IMR-90 (cell line): ENCODE measurements around the gene EFNB2. TPM values are rescaled to one million over a fixed set of nuclear protein-coding genes. Genes with fewer than 3 reads are reported as not detected.

Source experiments
- ATAC-seq: fragments of 200-7000 bp; cut with Tn5 transposase; 2 replicates; pipeline ENCODE4 v1.9.1; 2020; ENCODE audit warnings: low read depth, mild to moderate bottlenecking, moderate library complexity
- BruUV-seq: library from RNA; stranded (reverse); fragments of 400-500 nt; replicated peaks from 2 replicates; lab custom pipeline; 2021; lab: Mats Ljungman, UMichigan
- CTCF ChIA-PET: fragments of 300-600 bp; formaldehyde crosslinking; extraction: SDS; loops from one replicate; lab custom pipeline; 2021; ENCODE audit warnings: antibody characterized with exemption; lab: Yijun Ruan, JAX
- POLR2A ChIA-PET: fragments of 300-600 bp; sonication (Branson Sonifier 250); formaldehyde crosslinking; loops from one replicate; lab custom pipeline; 2022; ENCODE audit warnings: antibody characterized with exemption; ENCODE audit not compliant: unreplicated experiment; lab: Charles Lee
- DNase-seq: peaks from one replicate; pipeline ENCODE4 v3.0.0; 2013
- H2AFZ ChIP-seq: replicated peaks from 2 replicates; pipeline ENCODE3; 2013; ENCODE audit warnings: low read length, mild to moderate bottlenecking; ENCODE audit not compliant: poor library complexity
- H2AK5ac ChIP-seq: 2 replicates; pipeline ENCODE4 v1.6.1; 2013; ENCODE audit warnings: low read depth, low read length, inconsistent platforms
- H2AK9ac ChIP-seq: replicated peaks from 2 replicates; pipeline ENCODE3; 2013; ENCODE audit warnings: mild to moderate bottlenecking, low read depth, low read length, moderate library complexity; ENCODE audit not compliant: poor library complexity
- H2BK120ac ChIP-seq: 2 replicates; pipeline ENCODE4 v1.6.1; 2013; ENCODE audit warnings: low read depth, low read length, inconsistent platforms
- H2BK15ac ChIP-seq: 3 replicates; pipeline ENCODE4 v1.6.1; 2013; ENCODE audit warnings: low read depth, low read length, inconsistent platforms
- H2BK20ac ChIP-seq: 2 replicates; pipeline ENCODE4 v1.6.1; 2013; ENCODE audit warnings: low read depth, mild to moderate bottlenecking, inconsistent platforms, low read length, moderate library complexity
- H2BK5ac ChIP-seq: 2 replicates; pipeline ENCODE4 v1.6.1; 2013; ENCODE audit warnings: mild to moderate bottlenecking, low read depth, low read length, inconsistent platforms; ENCODE audit not compliant: poor library complexity, severe bottlenecking
- H3K14ac ChIP-seq: replicated peaks from 2 replicates; pipeline ENCODE4 v1.6.1; 2013; ENCODE audit warnings: low read depth, low read length, inconsistent platforms
- H3K18ac ChIP-seq: 2 replicates; pipeline ENCODE4 v1.6.1; 2013; ENCODE audit warnings: low read depth, low read length, control low read depth
- H3K23ac ChIP-seq: 2 replicates; pipeline ENCODE4 v1.6.1; 2013; ENCODE audit warnings: low read depth, low read length, inconsistent platforms
- H3K27ac ChIP-seq: 2 replicates; pipeline ENCODE4 v1.5.1; 2013; ENCODE audit warnings: mild to moderate bottlenecking, control low read depth, low read length; ENCODE audit not compliant: insufficient read depth
- H3K27me3 ChIP-seq: 2 replicates; pipeline ENCODE4 v1.6.1; 2013; ENCODE audit warnings: low read length; ENCODE audit not compliant: control insufficient read depth, insufficient read depth
- H3K36me3 ChIP-seq: 2 replicates; pipeline ENCODE4 v1.6.1; 2013; ENCODE audit warnings: low read length, mixed read lengths; ENCODE audit not compliant: control insufficient read depth, insufficient read depth
- H3K4ac ChIP-seq: 2 replicates; pipeline ENCODE4 v1.6.1; 2013; ENCODE audit warnings: low read depth, low read length, inconsistent platforms
- H3K4me1 ChIP-seq: 2 replicates; pipeline ENCODE4 v1.6.1; 2013; ENCODE audit warnings: low read length, mixed read lengths; ENCODE audit not compliant: control insufficient read depth, insufficient read depth
- H3K4me2 ChIP-seq: 2 replicates; pipeline ENCODE4 v1.6.1; 2013; ENCODE audit warnings: low read depth, mild to moderate bottlenecking, control low read depth, low read length, moderate library complexity
- H3K4me3 ChIP-seq: 2 replicates; pipeline ENCODE4 v1.5.1; 2013; ENCODE audit warnings: low read depth, mild to moderate bottlenecking, control low read depth, low read length, moderate library complexity; ENCODE audit not compliant: insufficient read depth
- H3K56ac ChIP-seq: 2 replicates; pipeline ENCODE4 v1.6.1; 2013; ENCODE audit warnings: low read length, inconsistent platforms; ENCODE audit not compliant: insufficient read depth; ENCODE audit errors: extremely low read depth
- H3K79me1 ChIP-seq, 2 experiments: 2 replicates each; pipeline ENCODE4 v1.6.1; 2013; ENCODE audit warnings: low read length in 2 of 2, inconsistent platforms in 1 of 2, low read depth in 1 of 2
- H3K9ac ChIP-seq: 2 replicates; pipeline ENCODE4 v1.6.1; 2013; ENCODE audit warnings: low read depth, low read length, control low read depth
- H3K9me1 ChIP-seq: 2 replicates; pipeline ENCODE4 v1.6.1; 2013; ENCODE audit warnings: low read length, inconsistent platforms; ENCODE audit not compliant: insufficient read depth
- H3K9me3 ChIP-seq: 2 replicates; pipeline ENCODE4 v1.6.1; 2013; ENCODE audit warnings: low read length; ENCODE audit not compliant: control insufficient read depth, insufficient read depth
- H4K20me1 ChIP-seq: 2 replicates; pipeline ENCODE4 v1.6.1; 2013; ENCODE audit warnings: low read length, inconsistent platforms; ENCODE audit not compliant: insufficient read depth
- H4K5ac ChIP-seq: 2 replicates; pipeline ENCODE4 v1.6.1; 2013; ENCODE audit warnings: mild to moderate bottlenecking, low read depth, low read length, control low read depth
- H4K8ac ChIP-seq, 2 experiments: 2 replicates each; pipeline ENCODE4 v1.6.1; 2013; ENCODE audit warnings: low read depth in 2 of 2, low read length in 2 of 2, control low read depth in 1 of 2, inconsistent platforms in 1 of 2
- H4K91ac ChIP-seq: 2 replicates; pipeline ENCODE4 v1.6.1; 2013; ENCODE audit warnings: low read depth, low read length, inconsistent platforms; ENCODE audit not compliant: insufficient read depth
- CEBPB ChIP-seq: IDR thresholded peaks from 2 replicates; pipeline ENCODE4 v1.6.1; 2012; ENCODE audit warnings: low read depth, low read length, improper control_type of control experiment
- WGBS, 2 experiments: methylation state at CpG; one replicate each; pipeline versions ENCODE4 v1.1.5 to v1.1.7; 2013; ENCODE audit warnings: missing lambda C conversion rate in 2 of 2; ENCODE audit not compliant: insufficient read length in 1 of 2; ENCODE audit errors: extremely low coverage in 2 of 2; 5-methylcytosine and 5-hydroxymethylcytosine counted together
- dilution Hi-C: fragments of 300-500 bp; cut with HindIII; formaldehyde crosslinking; loops from one replicate; pipeline ENCODE4 v1.14.3; 2018; ENCODE audit warnings: low sequenced_read_pairs; ENCODE audit not compliant: unreplicated experiment
- in situ Hi-C: fragments of 300-500 bp; cut with MboI; formaldehyde crosslinking; loops from 3 replicates; pipeline ENCODE4 v1.14.3; 2019; ENCODE audit warnings: low sequenced_read_pairs, inconsistent platforms, mixed read lengths
- intact Hi-C: fragments of 100-400 bp; cut with micrococcal nuclease; formaldehyde crosslinking; loops from 2 replicates; pipeline ENCODE4 v1.10.0; 2022
- polyA plus RNA-seq, 3 experiments: library from polyadenylated mRNA; depleted of rRNA; stranded (reverse); fragments of >200 nt; gene quantifications; 2 replicates each; pipeline ENCODE4 v1.2.3, GENCODE V29; 2012; ENCODE audit warnings: low replicate concordance in 1 of 3
- total RNA-seq: library from RNA; depleted of rRNA; stranded (reverse); fragments of >200 nt; gene quantifications from 2 replicates; pipeline ENCODE4 v1.2.3, GENCODE V29; 2012

Gene EFNB2
- total and polyA plus RNA-seq, 2 of the 4 experiments (the other 2 are of a cell fraction), result 5.4 to 6.0 TPM

GRCh38 chr13:106568299-106569003 is 33.0 kb upstream of the EFNB2 start:
- no peaks in the 10 kb centered on the region for H3K36me3 ChIP-seq
- H3K9me1 ChIP-seq, result peaks cover 9% of the 10 kb centered on the region
- peaks cover 5 to 21% of the 10 kb centered on the region in 2 experiments; a peak in 3 of 4 replicates for H3K79me1 ChIP-seq
- H3K14ac ChIP-seq, result peak overlapping the region; percentile 90
- H4K8ac ChIP-seq, result peak overlapping the region; percentile 71 to 92
- H3K9me3 ChIP-seq, result no peaks in the 10 kb centered on the region
- H3K27me3 ChIP-seq, result no peaks in the 10 kb centered on the region
- H2BK5ac ChIP-seq, result peak overlapping the region; percentile 12
- peak overlapping the region; percentile 34; the same call in 1 of the 2 replicates for H3K18ac ChIP-seq
- peak overlapping the region; percentile 74 for H3K9ac ChIP-seq
- no peak for DNase-seq
- peaks cover 44% of the 10 kb centered on the region for H4K20me1 ChIP-seq
- H2AK9ac ChIP-seq, result no peak overlapping the region
- dilution Hi-C loops, result no loop called here
- in situ Hi-C loops, result no loop called here
- 40% methylated on average over 1 of the region's 11 CpGs; no CpG with 5 or more reads in 1 of the 2 experiments for WGBS, 2 experiments
- peak overlapping the region; percentile 60 for H3K23ac ChIP-seq
- H3K4me1 ChIP-seq, result peaks cover 12% of the 10 kb centered on the region
- H2AK5ac ChIP-seq, result peak overlapping the region; percentile 54; the same call in 1 of the 2 replicates
- H3K56ac ChIP-seq, result peak overlapping the region; percentile 80; the same call in 1 of the 2 replicates
- H3K4me2 ChIP-seq, result peak overlapping the region; percentile 80
- peak overlapping the region; percentile 94 for H2AFZ ChIP-seq
- peak overlapping the region; percentile 49 for H2BK120ac ChIP-seq
- no TSS peak for BruUV-seq
- peak overlapping the region; percentile 85 for H3K4me3 ChIP-seq
- H3K27ac ChIP-seq, result peak overlapping the region; percentile 18; the same call in 1 of the 2 replicates
- ChIA-PET POLR2A (no interaction called here), CTCF (no interaction called here)
- peak overlapping the region; percentile 24; the same call in 1 of the 2 replicates for H2BK20ac ChIP-seq
- intact Hi-C loops, result loop anchor here (5.0 kb wide), 2 partner anchors 349 to 554 kb away; no protein-coding TSS in a partner anchor
- peak overlapping the region; percentile 60 for H4K91ac ChIP-seq
- no peak overlapping the region for H2BK15ac ChIP-seq
- peak overlapping the region; percentile 60 for H3K4ac ChIP-seq
- H4K5ac ChIP-seq, result peak overlapping the region; percentile 74
- no peak for TF ChIP-seq CEBPB
- no peak for ATAC-seq
